AG08395 (cell line): ENCODE results near the gene IL21R.
"Not testable (repeated sequence)": the region's sequence is repeated elsewhere in the genome, so short reads cannot be mapped to it uniquely, and the experiment has no call there.

Source experiments
- DNase-seq: peaks from one replicate; pipeline ENCODE4 v3.0.0; 2012; ENCODE audit warnings: mixed read lengths, low spot score

The IL21R gene

DNA sequence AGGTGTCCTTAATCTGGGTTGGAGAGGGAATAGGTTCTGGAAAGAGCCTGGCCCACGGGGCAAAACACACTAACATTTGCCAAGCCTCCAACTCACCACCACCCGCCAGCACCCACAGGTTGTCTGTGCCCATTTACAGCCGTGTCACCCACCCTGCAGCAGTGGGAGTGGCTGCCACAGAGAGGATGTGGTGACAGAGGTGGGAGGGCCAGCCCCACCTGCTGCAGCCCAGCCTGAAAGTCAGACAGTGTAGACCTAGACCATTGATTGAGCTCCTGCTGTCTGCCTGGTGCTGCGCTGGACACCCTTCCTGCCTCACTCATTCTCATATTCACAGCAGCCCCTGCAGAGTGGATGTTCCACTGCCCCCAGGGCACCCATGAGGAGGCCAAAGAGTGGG, 44.7 kb downstream of the IL21R start:
- DNase-seq = no peak

DNA sequence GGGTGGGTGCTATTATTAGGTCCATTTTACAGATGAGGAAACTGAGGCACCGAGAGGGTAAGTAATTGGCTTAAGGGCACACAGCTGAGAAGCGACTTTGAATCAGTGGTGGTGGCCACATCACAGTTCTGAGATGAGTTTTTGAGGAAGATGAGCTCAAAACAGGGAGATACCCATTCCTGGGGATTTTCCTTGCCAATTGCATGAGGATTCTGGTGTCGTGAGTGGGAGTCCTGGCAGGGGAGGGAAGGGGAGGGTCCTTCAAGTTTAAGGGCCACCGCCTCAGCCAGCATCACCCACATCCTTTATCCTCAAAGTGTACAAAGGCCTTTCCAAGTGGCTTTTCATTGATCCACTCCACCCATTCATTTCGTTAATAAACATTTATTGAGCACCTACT, 45.3 kb downstream of the IL21R start:
- no peak for DNase-seq

DNA sequence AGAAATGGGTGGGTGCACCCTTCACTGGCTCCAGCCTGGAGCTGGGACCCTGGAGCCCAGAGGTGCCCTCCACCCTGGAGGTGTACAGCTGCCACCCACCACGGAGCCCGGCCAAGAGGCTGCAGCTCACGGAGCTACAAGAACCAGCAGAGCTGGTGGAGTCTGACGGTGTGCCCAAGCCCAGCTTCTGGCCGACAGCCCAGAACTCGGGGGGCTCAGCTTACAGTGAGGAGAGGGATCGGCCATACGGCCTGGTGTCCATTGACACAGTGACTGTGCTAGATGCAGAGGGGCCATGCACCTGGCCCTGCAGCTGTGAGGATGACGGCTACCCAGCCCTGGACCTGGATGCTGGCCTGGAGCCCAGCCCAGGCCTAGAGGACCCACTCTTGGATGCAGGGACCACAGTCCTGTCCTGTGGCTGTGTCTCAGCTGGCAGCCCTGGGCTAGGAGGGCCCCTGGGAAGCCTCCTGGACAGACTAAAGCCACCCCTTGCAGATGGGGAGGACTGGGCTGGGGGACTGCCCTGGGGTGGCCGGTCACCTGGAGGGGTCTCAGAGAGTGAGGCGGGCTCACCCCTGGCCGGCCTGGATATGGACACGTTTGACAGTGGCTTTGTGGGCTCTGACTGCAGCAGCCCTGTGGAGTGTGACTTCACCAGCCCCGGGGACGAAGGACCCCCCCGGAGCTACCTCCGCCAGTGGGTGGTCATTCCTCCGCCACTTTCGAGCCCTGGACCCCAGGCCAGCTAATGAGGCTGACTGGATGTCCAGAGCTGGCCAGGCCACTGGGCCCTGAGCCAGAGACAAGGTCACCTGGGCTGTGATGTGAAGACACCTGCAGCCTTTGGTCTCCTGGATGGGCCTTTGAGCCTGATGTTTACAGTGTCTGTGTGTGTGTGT, 46.8 kb downstream of the IL21R start:
- no peak for DNase-seq

DNA sequence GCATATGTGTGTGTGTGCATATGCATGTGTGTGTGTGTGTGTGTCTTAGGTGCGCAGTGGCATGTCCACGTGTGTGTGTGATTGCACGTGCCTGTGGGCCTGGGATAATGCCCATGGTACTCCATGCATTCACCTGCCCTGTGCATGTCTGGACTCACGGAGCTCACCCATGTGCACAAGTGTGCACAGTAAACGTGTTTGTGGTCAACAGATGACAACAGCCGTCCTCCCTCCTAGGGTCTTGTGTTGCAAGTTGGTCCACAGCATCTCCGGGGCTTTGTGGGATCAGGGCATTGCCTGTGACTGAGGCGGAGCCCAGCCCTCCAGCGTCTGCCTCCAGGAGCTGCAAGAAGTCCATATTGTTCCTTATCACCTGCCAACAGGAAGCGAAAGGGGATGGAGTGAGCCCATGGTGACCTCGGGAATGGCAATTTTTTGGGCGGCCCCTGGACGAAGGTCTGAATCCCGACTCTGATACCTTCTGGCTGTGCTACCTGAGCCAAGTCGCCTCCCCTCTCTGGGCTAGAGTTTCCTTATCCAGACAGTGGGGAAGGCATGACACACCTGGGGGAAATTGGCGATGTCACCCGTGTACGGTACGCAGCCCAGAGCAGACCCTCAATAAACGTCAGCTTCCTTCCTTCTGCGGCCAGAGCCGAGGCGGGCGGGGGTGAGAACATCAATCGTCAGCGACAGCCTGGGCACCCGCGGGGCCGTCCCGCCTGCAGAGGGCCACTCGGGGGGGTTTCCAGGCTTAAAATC, 47.6 kb downstream of the IL21R start:
- no peak for DNase-seq

DNA sequence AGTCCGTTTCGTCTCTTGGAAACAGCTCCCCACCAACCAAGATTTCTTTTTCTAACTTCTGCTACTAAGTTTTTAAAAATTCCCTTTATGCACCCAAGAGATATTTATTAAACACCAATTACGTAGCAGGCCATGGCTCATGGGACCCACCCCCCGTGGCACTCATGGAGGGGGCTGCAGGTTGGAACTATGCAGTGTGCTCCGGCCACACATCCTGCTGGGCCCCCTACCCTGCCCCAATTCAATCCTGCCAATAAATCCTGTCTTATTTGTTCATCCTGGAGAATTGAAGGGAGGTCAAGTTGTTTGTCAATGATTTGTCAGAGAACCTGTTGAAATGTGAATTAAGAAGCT, 48.2 kb downstream of the IL21R start:
- no peak for DNase-seq

DNA sequence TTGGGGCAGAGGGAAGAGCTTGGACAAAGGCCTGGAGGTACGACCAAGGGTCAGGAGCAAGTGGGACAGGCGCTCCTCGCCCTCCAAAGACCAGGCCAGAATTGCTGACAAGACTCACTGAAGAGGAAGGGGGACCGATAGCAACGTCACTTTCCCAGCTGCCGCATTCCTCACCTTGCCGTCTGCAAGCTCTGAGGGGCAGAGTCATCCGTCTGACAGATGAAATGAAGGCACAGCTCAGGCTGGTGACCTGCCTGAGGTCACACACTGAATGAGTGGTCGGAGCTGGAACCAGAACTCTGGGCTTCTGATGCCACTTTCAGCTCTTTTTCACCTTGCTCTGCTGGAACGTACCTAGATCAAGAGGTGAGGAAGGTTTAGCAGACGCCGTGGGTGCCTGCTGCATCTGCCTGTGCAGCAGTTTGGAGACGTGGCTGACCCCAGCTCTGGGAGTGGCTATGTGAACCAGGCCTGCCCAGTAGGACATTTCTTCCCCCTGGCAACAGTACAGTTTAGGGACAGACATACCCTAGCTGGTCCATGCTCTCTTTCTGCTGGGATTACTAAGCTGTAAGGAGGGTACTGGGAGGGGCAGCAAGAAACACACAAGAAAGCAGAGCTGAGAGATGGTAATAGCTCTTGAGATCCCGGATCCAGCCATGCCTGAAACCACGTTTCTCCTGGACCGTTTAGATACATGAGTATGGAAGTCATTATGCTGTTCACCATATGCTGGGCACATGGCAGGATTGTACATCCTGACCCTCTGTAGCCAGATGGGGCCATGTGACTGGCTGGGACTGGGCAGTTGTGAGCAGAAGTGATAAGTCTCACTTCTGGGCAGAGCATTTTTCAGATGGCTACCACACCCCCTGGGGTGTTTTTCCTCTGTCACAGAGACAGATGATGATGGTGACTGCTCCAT, 50.9 kb downstream of the IL21R start:
- DNase-seq = peak; percentile 30

DNA sequence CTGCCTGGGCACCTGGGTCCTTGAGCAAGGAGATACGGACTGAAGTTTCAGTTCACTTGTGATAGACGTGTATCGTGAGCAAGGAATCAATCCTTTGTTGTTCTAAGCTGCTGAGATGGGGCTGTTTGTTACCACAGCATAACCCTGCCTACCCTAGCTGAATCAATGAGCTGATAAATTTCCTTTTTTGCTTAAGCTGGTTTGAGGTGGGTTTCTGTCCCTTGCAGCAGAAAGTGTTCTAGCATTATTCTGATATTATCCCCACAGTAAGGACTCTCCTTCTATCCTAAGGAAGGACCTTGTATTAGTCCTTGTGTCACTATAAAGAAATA, 51.5 kb downstream of the IL21R start:
- DNase-seq = no peak

DNA sequence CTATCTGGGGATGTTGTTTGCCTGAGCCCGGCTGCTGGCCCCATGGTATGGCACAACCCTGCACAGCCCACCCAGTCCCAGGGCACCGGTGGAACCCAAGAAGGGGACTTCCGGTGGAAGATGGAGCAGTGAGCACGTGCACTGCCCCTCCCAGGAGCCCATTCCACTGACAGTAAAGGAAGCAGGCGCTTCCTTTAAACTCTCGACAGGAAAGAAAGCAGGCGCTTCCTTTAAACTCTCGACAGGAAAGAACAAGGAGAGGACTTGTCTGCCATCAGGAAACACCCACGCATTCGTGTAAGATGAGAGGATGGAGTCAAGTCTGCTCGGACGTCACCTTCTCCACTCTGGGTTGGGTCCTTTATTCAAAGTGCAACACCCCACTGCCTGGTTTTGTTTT, 53.7 kb downstream of the IL21R start:
- no peak for DNase-seq

DNA sequence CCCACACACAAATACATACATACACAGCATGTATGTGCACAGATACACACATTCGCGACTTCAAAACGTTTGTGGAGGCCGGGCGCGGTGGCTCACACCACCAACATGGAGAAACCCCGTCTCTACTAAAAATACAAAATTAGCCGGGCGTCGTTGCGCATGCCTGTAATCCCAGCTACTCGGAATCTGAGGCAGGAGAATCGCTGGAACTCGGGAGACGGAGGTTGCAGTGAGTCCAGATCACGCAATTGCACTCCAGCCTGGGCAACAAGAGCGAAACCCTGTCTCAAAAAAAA, 55.6 kb downstream of the IL21R start:
- not testable (repeated sequence) for DNase-seq

DNA sequence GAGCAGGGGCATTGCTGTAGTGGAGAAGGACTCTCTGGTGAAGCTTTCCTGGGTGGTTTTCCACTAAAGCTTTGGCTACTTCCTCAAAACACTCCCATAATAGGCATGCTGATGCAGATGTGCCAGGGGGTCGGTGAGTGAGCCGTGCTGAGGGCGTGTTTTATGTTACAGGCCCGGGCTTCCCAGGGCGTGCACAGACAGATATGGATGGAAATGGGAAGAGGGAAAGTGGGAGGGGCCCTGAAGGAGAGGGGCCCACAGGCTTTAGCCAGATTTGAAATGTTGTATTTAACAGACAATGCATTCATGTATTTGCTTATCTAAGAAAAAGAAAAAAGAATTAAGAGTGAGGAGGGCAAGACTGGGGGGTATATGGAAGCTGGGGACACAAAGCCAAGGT, 56.3 kb downstream of the IL21R start:
- DNase-seq = no peak

DNA sequence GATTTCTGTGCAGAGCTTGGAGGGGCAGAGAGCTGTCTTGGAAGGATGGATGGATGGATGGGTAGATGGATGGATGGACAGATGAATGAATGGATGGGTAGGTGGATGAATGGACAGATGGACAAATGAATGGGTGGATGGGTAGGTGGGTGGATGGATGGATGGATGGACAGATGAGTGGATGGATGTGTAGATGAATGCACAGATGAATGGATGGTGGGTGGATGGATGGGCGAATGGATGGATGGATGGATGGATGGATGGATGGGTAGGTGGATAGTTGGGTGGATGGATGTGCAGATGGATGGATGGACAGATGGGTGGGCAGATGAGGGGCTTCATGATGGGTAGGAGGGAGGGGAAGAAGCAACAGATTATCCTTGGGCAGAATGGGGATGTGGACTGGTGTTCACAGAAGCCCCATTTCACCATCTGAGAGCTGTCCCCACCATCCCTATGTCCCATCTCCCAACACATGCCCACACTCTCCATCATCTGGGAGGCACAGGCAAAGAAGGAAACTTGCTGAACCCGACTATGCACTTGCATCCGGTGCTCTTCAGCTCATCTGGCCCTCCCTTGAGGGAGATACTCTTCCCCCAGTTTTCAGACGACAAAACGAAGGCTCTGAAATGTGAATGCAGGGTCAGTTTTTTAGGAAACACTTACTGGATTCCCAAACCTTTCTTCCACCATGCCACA, 57.2 kb downstream of the IL21R start:
- no peak for DNase-seq

DNA sequence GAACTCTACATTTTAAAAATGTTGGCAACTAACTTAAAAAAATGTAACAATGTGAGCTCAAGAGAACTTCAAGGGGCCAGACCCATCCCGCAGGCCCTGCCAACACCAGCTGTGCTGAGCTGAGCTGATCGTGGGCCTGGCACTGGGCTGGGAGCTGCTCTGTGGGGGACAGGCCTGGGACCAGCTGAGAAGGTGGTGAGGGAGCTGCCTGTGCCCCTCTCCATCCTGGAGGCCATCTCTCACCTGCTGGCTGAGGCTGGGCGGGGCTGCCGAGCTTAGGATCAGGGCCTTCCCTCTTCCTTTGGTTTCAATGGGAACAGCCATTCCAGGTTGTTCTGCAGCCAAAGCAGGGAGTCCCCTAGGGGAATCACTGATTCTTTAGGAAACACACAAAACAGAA, 58.2 kb downstream of the IL21R start:
- DNase-seq = no peak

DNA sequence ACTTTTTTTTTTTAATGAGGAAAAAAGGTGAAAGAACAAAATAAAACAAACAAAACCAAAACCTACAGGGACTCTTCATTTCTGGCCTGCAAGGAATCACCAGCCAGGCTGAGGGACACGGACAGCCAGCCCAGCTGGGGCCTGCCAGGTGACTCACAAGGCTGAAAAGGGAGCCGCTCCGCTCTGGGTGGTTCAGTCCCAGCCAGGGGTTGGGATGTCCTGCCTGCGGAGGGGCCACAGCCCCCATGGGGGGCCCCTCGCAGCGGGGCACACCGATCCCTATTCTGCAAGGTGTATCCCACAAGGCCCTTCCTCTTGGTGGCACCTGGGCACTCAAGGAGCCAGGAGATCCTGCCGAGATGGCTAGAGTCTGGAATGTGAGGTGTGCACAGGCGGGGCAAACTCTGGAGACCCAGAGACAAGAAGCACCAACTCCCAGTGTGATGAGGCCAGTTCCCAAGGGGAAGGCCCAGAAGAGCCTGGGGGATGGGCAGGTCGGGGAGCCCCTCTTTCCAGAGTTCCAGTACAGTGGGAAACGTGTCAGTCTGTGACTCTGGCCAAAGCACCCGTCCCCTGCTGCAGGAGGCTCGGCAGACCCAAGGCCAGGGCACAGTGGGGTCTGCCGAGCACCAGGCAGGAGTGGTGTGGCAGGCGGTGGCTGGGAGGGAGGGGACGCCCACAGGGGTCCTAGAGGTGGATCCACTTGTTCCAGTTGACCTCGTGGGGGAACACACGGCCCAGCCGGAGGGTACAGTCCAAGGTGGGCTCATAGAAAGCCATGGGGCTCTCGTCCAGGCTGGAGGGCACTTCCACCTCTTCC, 58.9 kb downstream of the IL21R start:
- peak; percentile 42 for DNase-seq

DNA sequence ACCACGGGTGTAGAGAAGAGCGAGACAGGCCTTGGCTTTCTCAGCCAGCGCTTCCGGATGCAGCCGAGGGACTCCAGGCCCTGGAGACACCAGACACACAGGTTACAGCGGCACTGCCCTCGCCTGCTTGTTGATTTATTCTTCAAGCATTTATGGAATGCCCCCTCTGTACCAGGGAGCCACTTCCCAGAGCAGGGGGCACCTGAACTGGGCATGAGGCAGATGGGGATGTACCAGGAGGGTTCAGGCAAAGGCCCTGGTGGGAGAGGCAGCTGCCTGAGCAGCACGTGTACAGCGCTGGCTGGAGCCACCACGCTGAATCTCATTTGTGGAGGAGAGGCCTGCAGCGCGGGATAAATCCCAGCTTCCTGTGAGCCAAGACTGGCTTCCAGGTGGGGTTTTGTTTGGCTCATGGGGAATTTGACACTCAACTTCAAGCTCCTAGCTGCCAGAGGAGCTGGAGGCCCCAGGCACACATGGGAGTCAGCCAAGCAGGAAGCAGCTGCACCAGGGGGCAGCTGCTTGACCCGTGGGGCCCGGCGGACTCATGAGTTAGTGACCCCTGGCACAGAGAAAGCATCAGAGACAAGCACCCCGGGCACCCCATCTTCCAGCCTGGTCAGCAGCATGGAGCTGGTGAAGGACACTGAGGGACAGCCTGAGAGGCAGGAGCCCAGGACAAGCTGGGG, 59.7 kb downstream of the IL21R start:
- no peak for DNase-seq

DNA sequence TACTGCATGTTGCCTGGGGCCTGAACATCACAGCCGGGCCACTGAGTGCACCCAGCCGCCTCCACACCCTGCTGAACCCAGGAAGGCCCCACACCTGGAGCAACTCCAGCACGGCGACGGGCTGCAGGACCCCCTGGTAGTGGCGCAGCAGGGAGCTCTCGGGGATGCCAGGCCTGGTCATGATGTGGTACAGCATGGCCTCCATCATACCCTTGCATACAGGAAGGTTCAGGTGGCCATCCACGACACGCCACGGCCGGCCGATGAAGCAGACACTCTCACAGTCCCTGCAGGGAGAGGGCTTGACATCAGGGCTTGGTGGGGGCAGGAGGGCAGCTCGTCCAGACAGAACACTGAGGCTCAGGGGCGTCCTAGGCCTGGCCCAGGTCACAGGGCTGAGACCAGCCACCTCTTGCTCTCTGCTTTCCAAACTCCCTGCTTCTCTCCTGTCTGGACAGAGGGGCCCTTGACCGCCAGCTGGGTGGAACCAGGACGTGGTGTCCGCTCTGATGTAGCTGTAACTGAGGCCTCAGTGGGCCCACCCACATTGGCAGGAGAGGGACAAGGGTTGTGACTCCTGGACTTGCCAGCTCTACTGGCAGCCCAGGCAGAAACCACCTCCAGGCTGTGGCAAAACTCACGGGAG, 60.3 kb downstream of the IL21R start:
- no peak for DNase-seq

DNA sequence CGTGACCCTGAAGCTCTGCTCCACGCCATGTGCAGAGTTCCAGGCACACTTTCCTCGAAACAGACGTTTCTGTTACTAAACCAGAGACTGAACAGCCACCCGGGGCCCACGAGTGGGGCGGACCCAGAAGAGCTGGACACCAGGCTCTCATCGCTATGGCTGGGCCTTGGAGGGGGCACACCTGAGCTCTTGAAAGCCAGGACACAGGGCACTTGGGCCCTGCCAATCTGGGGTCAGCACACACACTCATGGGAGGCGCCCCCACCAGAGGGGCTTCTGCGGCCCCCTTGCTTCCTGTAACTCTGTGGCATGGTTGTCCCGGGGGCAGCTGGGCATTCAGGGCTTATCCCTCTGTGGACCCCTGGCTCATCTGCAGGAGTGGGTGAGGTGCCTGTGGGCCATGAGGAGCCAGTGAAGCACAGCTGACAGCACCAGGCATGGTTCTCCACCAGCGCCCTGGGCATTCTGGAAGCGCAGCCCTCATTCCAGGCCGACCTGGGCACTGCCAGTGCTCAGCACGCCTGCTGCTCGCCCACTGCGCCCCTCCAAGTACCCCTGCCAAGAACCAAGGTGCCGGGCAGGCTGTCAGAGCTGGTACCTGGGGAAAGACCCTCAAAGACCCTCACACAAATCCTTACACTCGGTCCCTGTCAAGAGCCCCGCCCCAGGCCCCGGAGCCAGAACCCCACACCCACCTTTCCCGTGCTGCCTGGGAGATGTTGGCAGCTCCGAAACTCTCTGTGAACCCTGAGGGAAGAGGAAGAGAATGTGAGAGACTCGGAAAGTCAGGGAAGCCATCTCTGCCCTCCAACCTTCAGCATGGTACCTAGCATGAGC, 61.1 kb downstream of the IL21R start:
- DNase-seq = no peak

DNA sequence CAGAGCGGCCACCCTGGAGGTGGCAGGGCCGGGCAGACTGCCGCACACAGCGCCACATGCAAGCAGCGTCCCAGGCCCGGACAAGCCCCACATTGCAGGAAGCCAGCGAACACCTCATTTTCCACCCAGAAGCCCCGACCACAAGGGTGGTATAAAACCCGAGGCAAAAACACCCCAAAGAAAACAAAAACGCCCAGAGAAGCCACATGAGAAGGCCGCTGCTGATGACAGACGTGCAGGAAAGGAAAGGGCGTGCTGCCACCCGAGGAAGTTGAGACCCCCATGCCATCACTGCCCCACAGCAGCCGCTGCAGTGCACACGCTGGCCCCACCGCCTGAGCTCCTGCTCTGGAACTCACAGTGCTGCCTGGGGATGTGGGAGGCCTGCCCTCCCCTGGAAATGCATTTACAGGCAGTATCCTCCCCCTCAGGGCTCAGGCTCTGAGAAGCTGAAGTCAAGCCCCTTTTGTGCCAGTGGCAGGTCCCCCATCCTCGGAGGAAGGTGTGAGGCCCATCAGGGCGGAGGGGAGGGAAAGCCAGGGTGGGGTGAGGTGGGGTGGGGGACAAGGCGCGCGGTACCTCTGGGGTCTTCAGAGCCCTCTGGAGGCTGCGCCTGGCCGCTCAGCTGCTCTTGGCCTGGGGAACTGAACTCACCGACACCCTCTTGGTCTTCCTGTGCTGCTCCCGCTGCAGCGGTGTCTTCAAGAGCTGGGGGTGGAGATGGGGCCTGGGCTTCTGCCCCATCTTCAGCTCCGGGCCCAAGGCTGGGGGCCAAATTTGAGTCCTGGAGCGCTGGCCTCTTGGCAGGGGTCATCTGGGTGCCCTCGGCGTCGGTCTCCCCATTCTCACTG, 62.0 kb downstream of the IL21R start:
- no peak for DNase-seq
